ENCODE data around the gene DUSP1. TPM values are rescaled to one million over a fixed set of nuclear protein-coding genes. Genes with fewer than 3 reads are reported as not detected.

DUSP1 gene
- total and polyA plus RNA-seq, 9 of the 15 experiments (the other 6 are each of a cell fraction or from before 2014, with no cell fraction given), result 2.1 to 14.2 (median 8.5) TPM

DNA sequence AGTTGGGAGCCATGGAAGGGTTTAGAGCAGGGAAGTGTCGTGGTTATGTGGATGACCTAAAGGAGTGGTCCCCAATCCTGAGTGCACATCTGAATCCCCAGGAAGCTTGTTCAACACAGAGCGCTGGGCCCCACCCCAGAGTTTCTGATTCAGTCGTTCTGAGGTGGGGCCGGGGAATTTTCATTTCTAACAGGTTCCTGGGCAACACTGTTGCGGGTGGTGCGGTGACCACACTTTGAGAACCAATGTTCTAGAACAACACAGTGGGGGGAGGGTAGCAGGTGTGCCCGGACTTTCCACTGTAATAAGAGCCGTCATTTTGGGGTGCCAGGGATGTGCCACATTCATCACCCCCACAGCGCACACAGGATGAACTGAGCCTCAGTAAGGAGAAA lies 39.3 kb downstream of the DUSP1 start (continued):
- TF ChIP-seq, protein P1, sequence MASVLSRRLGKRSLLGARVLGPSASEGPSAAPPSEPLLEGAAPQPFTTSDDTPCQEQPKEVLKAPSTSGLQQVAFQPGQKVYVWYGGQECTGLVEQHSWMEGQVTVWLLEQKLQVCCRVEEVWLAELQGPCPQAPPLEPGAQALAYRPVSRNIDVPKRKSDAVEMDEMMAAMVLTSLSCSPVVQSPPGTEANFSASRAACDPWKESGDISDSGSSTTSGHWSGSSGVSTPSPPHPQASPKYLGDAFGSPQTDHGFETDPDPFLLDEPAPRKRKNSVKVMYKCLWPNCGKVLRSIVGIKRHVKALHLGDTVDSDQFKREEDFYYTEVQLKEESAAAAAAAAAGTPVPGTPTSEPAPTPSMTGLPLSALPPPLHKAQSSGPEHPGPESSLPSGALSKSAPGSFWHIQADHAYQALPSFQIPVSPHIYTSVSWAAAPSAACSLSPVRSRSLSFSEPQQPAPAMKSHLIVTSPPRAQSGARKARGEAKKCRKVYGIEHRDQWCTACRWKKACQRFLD (CRISPR knock-in tag; IDR thresholded peaks at IDR 0.05), result no peak
- no peak for TF ChIP-seq CEBPG (CRISPR knock-in tag; IDR thresholded peaks at IDR 0.05)
- TF ChIP-seq CEBPG (tag; conservative IDR thresholded peaks at IDR 0.05 in 1 of 2, IDR thresholded peaks at IDR 0.05 in 1 of 2), result no peak
- TF ChIP-seq NR3C1 (CRISPR knock-in tag; IDR thresholded peaks at IDR 0.05), result no peak

DNA sequence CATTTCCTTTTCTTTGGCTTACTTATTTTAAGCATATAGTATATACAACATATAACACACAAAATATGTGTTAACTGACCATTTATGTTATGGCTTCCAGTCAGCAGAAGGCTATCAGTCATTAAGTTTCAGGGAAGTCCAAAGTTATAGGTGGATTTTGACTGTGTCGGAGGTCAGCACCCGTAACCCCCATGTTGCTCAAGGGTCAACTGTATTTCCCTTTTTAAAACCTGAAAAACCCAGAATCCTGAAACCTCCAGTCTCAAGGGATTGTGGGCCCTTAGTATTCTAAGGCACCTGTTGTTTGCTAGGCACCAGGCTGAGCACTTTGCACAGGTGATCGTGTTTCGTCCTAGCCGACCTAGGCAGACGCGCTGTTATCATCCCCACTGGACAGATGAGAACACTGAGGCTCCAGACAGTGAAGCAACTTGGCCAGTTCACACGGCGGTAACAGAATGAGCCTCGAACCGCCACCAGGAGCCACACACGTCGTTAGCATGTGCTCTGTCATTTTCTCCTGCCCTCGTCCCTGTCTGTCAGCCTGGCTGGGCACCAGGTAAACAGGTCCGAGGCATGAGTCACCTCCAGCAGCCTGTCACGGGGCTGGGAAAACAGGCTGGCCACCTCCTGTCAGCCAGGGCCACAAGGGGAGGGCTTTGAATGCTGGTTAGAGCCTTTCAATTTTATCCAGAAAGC lies 39.9 kb downstream of the DUSP1 start:
- peak; percentile 52 for ATAC-seq
- peak overlapping the region in 1 of 2 experiments; percentile 69; a peak in 2 of 4 replicates for H3K9ac ChIP-seq (ENCODE audit: insufficient read depth in 1 of 2, low read depth in 2 of 2, low read length in 2 of 2)
- H2AFZ ChIP-seq (ENCODE audit: low read depth, low read length), result no peak overlapping the region
- H3K36me3 ChIP-seq (ENCODE audit: control insufficient read depth, insufficient read depth, low read length), result no peaks in the 10 kb centered on the region
- POLR2A ChIA-PET, result interaction anchor here (1.2 kb wide), 1 partner anchor 34 kb away, joined by 4 read pairs; no protein-coding TSS in a partner anchor
- H3K27me3 ChIP-seq (ENCODE audit: control insufficient read depth in 2 of 2, insufficient read depth in 2 of 2, low read length in 2 of 2), result peaks cover 0 to 24% of the 10 kb centered on the region in 2 experiments; a peak in 3 of 5 replicates
- H3K79me2 ChIP-seq (ENCODE audit: control insufficient read depth, insufficient read depth, low read length), result no peaks in the 10 kb centered on the region
- CTCF ChIA-PET (ENCODE audit: low intra/inter-chr PET ratio), result no interaction called here
- H3K4me1 ChIP-seq (replicated peaks in 1 of 2; ENCODE audit: control insufficient read depth in 2 of 2, insufficient read depth in 2 of 2, low read length in 2 of 2), result peaks cover 0 to 13% of the 10 kb centered on the region in 2 experiments; a peak in 2 of 5 replicates
- H4K20me1 ChIP-seq (replicated peaks; ENCODE audit: control insufficient read depth, insufficient read depth, low read length), result no peaks in the 10 kb centered on the region
- FAIRE-seq, result peak; percentile 40
- 13% methylated on average over 16 of the region's 16 CpGs for WGBS (ENCODE audit: insufficient coverage, low coverage, missing lambda C conversion rate)
- H3K4me3 ChIP-seq, result no peak overlapping the region
- no peaks in the 10 kb centered on the region for H3K9me1 ChIP-seq (ENCODE audit: control insufficient read depth, insufficient read depth, low read length)
- peak in 3 of 4 experiments; percentile 25 to 47 (median 40) for DNase-seq (ENCODE audit: extremely low read depth in 1 of 4, low spot score in 3 of 4)
- H3K4me2 ChIP-seq (ENCODE audit: insufficient read depth, low read length), result no peak overlapping the region
- H3K9me3 ChIP-seq (replicated peaks; ENCODE audit: control insufficient read depth, insufficient read depth, low read depth, low read length), result no peaks in the 10 kb centered on the region
- in situ Hi-C loops (cut with MboI) (no loop called here), intact Hi-C loops (cut with micrococcal nuclease) (no loop called here)
- no TSS peak for BruUV-seq (replicated peaks)
- no peak overlapping the region for H3K27ac ChIP-seq (ENCODE audit: extremely low read depth, low read depth, low read length)
- TF ChIP-seq YBX1 (IDR thresholded peaks at IDR 0.05), result no peak
- peak; percentile 74 for TF ChIP-seq FOSL1 (tag; conservative IDR thresholded peaks at IDR 0.05)
- TF ChIP-seq NR1H2 (CRISPR knock-in tag; IDR thresholded peaks at IDR 0.05), result no peak
- TF ChIP-seq CTBP1 (IDR thresholded peaks at IDR 0.05; ENCODE audit: borderline replicate concordance), result 0 out of 2 replicates have a peak, but pooled peaks have one; percentile 25
- TF ChIP-seq, protein P2, sequence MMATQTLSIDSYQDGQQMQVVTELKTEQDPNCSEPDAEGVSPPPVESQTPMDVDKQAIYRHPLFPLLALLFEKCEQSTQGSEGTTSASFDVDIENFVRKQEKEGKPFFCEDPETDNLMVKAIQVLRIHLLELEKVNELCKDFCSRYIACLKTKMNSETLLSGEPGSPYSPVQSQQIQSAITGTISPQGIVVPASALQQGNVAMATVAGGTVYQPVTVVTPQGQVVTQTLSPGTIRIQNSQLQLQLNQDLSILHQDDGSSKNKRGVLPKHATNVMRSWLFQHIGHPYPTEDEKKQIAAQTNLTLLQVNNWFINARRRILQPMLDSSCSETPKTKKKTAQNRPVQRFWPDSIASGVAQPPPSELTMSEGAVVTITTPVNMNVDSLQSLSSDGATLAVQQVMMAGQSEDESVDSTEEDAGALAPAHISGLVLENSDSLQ (IDR thresholded peaks at IDR 0.05), result peak; percentile 48; the same call in 1 of the 2 replicates
- TF ChIP-seq FOXK2 (conservative IDR thresholded peaks at IDR 0.05 in 1 of 2, IDR thresholded peaks at IDR 0.05 in 1 of 2; ENCODE audit: low read depth in 2 of 2), result peak in 1 of 2 experiments; percentile 37; a peak in 1 of 4 replicates
- peak; percentile 76 for TF ChIP-seq JUND (IDR thresholded peaks at IDR 0.05; ENCODE audit: borderline replicate concordance, low read depth, low read length)
- TF ChIP-seq JUND (tag; IDR thresholded peaks at IDR 0.05; ENCODE audit: borderline replicate concordance, low read depth, low read length), result peak; percentile 59; the same call in 1 of the 3 replicates
- TF ChIP-seq, protein P3, sequence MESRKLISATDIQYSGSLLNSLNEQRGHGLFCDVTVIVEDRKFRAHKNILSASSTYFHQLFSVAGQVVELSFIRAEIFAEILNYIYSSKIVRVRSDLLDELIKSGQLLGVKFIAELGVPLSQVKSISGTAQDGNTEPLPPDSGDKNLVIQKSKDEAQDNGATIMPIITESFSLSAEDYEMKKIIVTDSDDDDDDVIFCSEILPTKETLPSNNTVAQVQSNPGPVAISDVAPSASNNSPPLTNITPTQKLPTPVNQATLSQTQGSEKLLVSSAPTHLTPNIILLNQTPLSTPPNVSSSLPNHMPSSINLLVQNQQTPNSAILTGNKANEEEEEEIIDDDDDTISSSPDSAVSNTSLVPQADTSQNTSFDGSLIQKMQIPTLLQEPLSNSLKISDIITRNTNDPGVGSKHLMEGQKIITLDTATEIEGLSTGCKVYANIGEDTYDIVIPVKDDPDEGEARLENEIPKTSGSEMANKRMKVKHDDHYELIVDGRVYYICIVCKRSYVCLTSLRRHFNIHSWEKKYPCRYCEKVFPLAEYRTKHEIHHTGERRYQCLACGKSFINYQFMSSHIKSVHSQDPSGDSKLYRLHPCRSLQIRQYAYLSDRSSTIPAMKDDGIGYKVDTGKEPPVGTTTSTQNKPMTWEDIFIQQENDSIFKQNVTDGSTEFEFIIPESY (CRISPR knock-in tag; IDR thresholded peaks at IDR 0.05), result peak; percentile 92
- TF ChIP-seq ZEB2 (IDR thresholded peaks at IDR 0.05), result no peak
- TF ChIP-seq NFE2L1 (tag; IDR thresholded peaks at IDR 0.05; ENCODE audit: borderline replicate concordance, low read depth), result no peak
